ENCODE data around the gene NLRP4.

DNA sequence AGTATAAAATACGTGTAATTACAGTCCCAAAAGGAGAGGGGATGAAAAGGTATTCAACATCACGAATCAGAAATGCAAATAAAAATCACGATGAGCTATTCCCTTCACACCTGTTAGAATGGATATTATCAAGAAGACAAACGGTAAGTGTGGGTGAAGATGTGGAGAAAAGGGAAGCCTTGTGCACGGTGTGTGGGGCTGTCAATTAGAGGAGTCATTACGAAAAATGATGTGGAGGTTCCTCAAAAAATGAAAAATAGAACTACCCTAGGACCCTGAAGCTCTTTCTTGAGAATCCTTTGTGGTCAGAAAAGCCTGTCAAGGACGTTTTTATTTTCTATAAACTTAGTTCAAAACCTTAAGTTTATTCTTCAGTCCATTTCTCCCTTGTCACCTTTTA is 23.9 kb upstream of the NLRP4 start:
- TF ChIP-seq, protein P1, sequence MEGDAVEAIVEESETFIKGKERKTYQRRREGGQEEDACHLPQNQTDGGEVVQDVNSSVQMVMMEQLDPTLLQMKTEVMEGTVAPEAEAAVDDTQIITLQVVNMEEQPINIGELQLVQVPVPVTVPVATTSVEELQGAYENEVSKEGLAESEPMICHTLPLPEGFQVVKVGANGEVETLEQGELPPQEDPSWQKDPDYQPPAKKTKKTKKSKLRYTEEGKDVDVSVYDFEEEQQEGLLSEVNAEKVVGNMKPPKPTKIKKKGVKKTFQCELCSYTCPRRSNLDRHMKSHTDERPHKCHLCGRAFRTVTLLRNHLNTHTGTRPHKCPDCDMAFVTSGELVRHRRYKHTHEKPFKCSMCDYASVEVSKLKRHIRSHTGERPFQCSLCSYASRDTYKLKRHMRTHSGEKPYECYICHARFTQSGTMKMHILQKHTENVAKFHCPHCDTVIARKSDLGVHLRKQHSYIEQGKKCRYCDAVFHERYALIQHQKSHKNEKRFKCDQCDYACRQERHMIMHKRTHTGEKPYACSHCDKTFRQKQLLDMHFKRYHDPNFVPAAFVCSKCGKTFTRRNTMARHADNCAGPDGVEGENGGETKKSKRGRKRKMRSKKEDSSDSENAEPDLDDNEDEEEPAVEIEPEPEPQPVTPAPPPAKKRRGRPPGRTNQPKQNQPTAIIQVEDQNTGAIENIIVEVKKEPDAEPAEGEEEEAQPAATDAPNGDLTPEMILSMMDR (IDR thresholded peaks at IDR 0.05; ENCODE audit: low read length), result no peak
- TF ChIP-seq EZH2 (optimal IDR thresholded peaks at IDR 0.05; ENCODE audit: low read depth, low read length), result no peak
- TF ChIP-seq EZH2phosphoT487 (IDR thresholded peaks at IDR 0.05; ENCODE audit: low read length), result no peak
